NAMALWA (cell line): ENCODE measurements around the gene CEBPB.
"Not testable (repeated sequence)": the region's sequence is repeated elsewhere in the genome, so short reads cannot be mapped to it uniquely, and the experiment has no call there.

ENCODE experiments used
- DNase-seq: peaks from one replicate; pipeline ENCODE4 v3.0.0-alpha.2; 2015; ENCODE audit warnings: low spot score

CEBPB gene

GRCh38 chr20:50193836-50194421 lies 3.3 kb downstream of the CEBPB start:
- DNase-seq, result no peak

GRCh38 chr20:50194422-50194830 lies 3.8 kb downstream of the CEBPB start:
- no peak for DNase-seq

GRCh38 chr20:50194831-50195523 lies 4.3 kb downstream of the CEBPB start:
- no peak for DNase-seq

- no peak for DNase-seq
Measured at GRCh38 chr20:50195524-50196120, 5.0 kb downstream of the CEBPB start.

GRCh38 chr20:50196248-50196647 lies 5.6 kb downstream of the CEBPB start:
- DNase-seq, result no peak

GRCh38 chr20:50196896-50197295 lies 6.3 kb downstream of the CEBPB start:
- DNase-seq, result no peak

- no peak for DNase-seq
Measured at GRCh38 chr20:50197463-50198179, 7.0 kb downstream of the CEBPB start.

- DNase-seq, result no peak
Measured at GRCh38 chr20:50198180-50198666, 7.6 kb downstream of the CEBPB start.

- no peak for DNase-seq
Measured at GRCh38 chr20:50198716-50199115, 8.1 kb downstream of the CEBPB start.

GRCh38 chr20:50199703-50200102 lies 9.1 kb downstream of the CEBPB start:
- no peak for DNase-seq

GRCh38 chr20:50200482-50201104 lies 10.0 kb downstream of the CEBPB start:
- no peak for DNase-seq

- DNase-seq, result not testable (repeated sequence)
Measured at GRCh38 chr20:50201710-50202109, 11.1 kb downstream of the CEBPB start.

- no peak for DNase-seq
Measured at GRCh38 chr20:50202677-50203076, 12.0 kb downstream of the CEBPB start.

- no peak for DNase-seq
Measured at GRCh38 chr20:50203951-50204937, 13.6 kb downstream of the CEBPB start.

- DNase-seq, result no peak
Measured at GRCh38 chr20:50207026-50207425, 16.4 kb downstream of the CEBPB start.

GRCh38 chr20:50208085-50208491 lies 17.5 kb downstream of the CEBPB start:
- no peak for DNase-seq

- DNase-seq, result not testable (repeated sequence)
Measured at GRCh38 chr20:50208815-50209214, 18.2 kb downstream of the CEBPB start.

- DNase-seq, result no peak
Measured at GRCh38 chr20:50210066-50210619, 19.5 kb downstream of the CEBPB start.

- DNase-seq, result no peak
Measured at GRCh38 chr20:50211091-50211490, 20.5 kb downstream of the CEBPB start.

GRCh38 chr20:50213531-50214106 lies 23.0 kb downstream of the CEBPB start:
- DNase-seq, result no peak
